ENCODE results near the gene LCE3E.

Gene LCE3E

GRCh38 chr1:152517237-152517811 is 49.3 kb downstream of the LCE3E start:
- no peak for DNase-seq (ENCODE audit: extremely low read depth in 1 of 2, low read depth in 1 of 2)

- DNase-seq (ENCODE audit: extremely low read depth in 1 of 2, low read depth in 1 of 2): no peak
Observed at GRCh38 chr1:152516082-152516481, 50.5 kb downstream of the LCE3E start.
